Measurements from ENCODE around the gene RYR1. TPM values are rescaled to one million over a fixed set of nuclear protein-coding genes. Genes with fewer than 3 reads are reported as not detected.
"Not testable (repeated sequence)": the region's sequence is repeated elsewhere in the genome, so short reads cannot be mapped to it uniquely, and the experiment has no call there.

RYR1 gene
- total RNA-seq, 2 donors from 2014 or later = 1.3 to 5.6 TPM

DNA sequence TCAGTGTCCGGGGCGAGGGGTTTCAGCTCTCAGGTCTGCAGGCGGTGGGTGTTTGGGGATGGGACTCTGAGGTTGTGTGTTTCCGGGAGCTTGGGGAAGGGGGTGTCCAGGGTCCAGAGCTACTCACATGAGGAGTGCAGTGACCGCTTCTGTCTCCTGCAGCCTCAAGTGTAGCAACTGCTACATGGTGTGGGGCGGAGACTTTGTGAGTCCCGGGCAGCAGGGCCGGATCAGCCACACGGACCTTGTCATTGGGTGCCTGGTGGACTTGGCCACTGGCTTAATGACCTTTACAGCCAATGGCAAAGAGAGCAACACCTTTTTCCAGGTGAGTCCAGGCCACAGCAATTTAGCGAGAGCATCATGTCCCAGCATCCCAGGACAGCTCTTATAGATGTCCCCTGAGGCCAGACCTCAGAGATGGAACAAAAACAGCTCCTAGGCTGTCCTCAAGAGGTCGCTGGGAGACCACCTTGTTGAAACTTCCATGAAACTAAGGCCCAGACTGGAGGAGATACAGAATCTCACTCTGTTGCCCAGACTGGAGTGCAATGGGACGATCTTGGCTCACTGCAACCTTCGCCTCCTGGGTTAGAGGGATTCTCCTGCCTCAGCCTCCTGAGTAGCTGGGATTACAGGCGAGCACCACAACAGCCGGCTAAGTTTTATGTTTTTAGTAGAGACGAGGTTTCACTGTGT, 44.9 kb downstream of the RYR1 start:
- no peak for DNase-seq (ENCODE audit: low spot score)
- intact Hi-C loops (cut with DNase I) = no loop called here

DNA sequence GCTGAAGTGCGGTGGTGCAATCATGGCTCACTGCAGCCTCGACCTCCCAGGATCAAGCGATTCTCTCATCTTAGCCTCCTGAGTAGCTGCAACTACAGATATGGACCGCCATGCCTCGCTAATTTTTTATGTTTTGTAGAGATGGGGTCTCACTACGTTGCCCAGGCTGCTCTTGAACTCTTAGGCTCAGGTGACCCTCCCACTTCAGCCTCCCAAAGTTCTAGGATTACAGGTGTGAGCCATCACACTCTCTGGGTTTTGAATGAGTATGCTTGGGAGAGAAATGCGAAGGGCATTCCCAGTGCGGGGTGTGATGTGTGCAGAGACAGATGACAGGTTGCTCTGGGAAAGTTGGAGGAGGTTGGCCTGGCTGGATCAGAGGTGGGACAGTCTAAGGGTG, 49.0 kb downstream of the RYR1 start:
- no peak for DNase-seq (ENCODE audit: low spot score)
- intact Hi-C loops (cut with DNase I) = no loop called here

DNA sequence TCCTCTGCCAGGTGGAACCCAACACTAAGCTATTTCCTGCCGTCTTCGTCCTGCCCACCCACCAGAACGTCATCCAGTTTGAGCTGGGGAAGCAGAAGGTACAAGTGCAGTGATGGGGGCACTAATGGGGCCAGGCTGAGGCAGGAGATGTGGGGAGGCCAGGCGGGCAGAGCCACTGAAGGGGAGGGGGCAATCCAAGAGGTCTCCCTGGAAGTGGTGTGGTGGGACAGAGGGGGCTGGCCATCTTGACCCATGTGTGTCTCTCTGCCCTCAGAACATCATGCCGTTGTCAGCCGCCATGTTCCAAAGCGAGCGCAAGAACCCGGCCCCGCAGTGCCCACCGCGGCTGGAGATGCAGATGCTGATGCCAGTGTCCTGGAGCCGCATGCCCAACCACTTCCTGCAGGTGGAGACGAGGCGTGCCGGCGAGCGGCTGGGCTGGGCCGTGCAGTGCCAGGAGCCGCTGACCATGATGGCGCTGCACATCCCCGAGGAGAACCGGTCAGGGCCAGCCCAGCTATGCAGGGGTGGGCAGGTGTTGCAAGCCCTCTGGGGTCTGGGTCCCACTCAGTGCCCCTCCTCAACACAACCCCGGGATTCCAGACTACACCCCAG, 49.6 kb downstream of the RYR1 start:
- DNase-seq (ENCODE audit: low spot score) = no peak
- intact Hi-C loops (cut with DNase I) = no loop called here

DNA sequence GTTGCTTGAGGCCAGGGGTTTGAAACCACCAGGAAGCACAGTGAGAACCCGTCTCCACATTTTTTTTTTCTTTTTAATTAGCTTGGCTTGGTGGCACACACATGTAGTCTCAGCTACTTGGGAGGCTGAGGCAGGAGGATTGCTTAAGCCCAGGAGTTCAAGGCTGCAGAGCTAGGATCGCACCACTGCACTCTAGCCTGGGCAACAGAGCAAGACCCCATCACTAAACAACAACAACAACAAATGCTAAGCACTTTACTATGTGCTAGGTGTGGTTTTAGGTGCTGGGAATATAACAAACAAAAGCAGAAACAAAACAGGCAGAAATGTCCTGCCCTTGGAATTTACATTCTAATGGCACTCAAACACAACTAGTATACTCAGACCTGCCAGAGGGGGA, 51.3 kb downstream of the RYR1 start:
- no peak for DNase-seq (ENCODE audit: low spot score)
- intact Hi-C loops (cut with DNase I) = no loop called here

DNA sequence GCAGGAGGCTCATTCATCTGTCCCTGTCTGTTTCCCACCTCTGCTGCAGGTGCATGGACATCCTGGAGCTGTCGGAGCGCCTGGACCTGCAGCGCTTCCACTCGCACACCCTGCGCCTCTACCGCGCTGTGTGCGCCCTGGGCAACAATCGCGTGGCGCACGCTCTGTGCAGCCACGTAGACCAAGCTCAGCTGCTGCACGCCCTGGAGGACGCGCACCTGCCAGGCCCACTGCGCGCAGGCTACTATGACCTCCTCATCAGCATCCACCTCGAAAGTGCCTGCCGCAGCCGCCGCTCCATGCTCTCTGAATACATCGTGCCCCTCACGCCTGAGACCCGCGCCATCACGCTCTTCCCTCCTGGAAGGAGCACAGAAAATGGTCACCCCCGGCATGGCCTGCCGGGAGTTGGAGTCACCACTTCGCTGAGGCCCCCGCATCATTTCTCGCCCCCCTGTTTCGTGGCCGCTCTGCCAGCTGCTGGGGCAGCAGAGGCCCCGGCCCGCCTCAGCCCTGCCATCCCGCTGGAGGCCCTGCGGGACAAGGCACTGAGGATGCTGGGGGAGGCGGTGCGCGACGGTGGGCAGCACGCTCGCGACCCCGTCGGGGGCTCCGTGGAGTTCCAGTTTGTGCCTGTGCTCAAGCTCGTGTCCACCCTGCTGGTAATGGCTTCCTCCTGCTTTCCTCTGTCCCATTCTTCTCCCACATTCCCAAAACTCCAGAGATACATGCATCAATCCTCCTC, 52.2 kb downstream of the RYR1 start:
- intact Hi-C loops (cut with DNase I) = no loop called here
- no peak for DNase-seq (ENCODE audit: low spot score)

DNA sequence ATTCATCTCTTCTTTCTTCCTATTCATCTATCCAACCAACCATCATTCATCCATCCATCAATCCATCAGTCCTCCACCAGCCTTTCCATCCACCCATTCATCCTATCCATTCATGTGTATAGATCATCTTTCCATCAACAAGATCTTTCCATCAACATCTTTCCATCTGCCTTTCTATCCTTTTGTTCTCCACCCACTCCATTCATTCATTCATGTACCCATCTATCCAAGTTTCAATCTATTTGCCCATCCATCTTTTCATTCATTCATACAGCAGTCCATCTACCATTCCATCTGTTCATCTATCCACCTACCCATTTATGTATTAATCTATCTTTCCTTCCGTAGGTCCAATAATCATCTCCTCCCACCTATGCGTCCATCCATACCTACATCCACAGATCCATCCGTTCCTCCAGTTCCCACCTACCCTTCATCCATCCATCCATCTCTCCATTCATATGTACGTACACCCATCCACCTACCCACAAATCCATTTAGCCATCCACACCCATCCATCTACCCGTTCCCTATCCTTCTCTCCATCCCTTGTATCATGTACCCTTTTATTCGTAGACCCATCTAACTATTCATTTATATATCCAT, 53.3 kb downstream of the RYR1 start:
- no peak for DNase-seq (ENCODE audit: low spot score)
- intact Hi-C loops (cut with DNase I) = no loop called here

DNA sequence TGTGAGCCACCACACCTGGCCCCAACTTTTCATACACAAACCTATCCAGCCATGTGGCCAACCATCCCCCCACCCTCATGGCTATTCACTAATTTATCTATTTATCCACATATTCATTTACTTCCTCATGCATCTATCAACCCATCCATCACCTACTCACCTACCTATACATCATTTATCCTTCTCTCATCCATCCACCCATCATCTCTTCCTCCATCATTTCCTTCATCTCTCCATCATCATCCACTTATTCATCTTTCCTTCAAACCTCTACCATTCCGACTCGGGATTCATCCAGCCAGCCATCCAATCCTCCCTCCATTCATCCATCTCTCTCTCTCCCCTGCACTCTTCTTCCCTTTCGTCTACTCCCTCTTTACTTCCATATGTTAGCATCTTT, 54.6 kb downstream of the RYR1 start:
- intact Hi-C loops (cut with DNase I) = no loop called here

DNA sequence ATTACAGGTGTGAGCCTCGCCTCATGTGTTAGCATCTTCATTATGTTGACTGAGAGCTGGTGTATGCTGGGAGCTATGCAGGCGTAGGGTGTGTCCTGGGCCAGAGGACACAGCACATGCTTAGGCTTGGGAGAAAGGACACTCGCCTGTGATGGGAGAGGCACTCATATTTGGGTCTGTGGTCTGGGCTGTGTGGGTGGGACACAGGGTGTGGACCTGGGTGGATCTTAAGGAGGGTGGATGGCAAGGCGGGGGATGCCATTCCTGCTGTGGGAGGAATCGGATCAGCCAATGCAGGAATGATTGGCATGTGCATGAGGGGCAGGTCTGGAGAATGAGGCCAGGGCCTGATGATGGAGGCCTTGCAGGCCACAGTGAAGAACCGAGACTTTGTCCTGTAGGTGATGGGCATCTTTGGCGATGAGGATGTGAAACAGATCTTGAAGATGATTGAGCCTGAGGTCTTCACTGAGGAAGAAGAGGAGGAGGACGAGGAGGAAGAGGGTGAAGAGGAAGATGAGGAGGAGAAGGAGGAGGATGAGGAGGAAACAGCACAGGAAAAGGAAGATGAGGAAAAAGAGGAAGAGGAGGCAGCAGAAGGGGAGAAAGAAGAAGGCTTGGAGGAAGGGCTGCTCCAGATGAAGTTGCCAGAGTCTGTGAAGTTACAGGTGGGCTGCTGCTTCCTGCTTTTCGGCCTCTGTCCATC, 55.4 kb downstream of the RYR1 start:
- DNase-seq (ENCODE audit: low spot score) = no peak
- intact Hi-C loops (cut with DNase I) = no loop called here

More for the DNA sequence above, 54.6 kb downstream of the RYR1 start:
- no peak for DNase-seq (ENCODE audit: low spot score)

DNA sequence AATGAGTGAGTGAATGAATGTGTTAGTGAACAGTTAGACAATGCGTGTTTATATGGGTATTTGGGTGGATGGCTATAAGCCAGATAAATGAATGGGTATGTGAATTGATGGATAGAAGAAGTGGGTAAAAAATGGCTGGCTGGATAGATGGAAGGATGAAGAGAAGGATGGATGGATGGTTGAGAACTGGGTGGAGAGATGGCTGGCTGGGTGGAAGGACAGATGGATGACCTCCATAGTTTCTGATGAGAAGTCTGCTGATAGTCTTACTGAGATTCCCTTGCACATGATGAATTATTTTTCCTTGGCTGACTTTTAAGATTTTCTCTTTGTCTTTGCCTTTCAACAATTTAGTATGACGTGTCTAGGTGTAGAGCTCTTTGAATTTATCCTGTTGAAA, 57.4 kb downstream of the RYR1 start:
- no peak for DNase-seq (ENCODE audit: low spot score)
- intact Hi-C loops (cut with DNase I) = loop anchor here in 1 of 2 donors (5.0 kb wide), 1 partner anchor 1016 kb away; no protein-coding TSS in a partner anchor

DNA sequence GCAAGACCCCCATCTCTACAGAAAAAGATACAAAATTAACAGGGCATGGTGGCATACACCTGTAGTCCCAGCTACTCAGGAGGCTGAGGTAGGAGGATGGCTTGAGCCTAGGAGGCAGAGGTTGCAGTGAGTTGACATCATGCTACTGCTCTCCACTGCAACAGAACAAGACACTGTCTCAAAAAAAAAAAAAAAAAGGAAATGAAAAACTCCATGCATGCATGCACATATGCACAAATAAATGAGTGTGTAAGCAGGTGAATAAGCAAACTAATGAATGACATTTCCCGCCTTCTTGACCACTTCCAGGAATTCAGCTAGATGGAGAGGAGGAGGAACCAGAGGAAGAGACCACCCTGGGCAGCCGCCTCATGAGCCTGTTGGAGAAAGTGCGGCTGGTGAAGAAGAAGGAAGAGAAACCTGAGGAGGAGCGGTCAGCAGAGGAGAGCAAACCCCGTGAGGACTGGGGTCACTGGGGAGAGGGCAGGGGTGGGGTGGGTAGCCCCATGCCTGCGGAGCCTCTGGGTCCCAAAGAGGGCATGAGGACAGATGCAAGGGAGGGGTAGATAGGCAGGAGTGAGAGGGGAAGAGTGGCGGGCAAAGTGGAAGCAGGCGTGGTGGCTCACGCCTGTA, 58.8 kb downstream of the RYR1 start:
- intact Hi-C loops (cut with DNase I) = loop anchor here in 1 of 2 donors (1.0 to 5.0 kb wide), 2 partner anchors 123 to 1015 kb away; no protein-coding TSS in a partner anchor
- no peak for DNase-seq (ENCODE audit: low spot score)

DNA sequence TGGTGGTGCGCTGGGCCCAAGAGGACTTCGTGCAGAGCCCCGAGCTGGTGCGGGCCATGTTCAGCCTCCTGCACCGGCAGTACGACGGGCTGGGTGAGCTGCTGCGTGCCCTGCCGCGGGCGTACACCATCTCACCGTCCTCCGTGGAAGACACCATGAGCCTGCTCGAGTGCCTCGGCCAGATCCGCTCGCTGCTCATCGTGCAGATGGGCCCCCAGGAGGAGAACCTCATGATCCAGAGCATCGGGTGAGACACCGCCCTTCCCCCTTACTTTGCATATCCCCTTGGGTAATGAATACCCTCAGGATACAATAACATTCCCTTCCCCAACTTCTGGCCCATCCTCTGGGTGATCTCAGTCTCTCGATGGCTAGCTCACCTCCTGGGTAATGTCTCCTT, 60.9 kb downstream of the RYR1 start:
- intact Hi-C loops (cut with DNase I) = loop anchor here in 1 of 2 donors (5.0 kb wide), 1 partner anchor 1013 kb away; no protein-coding TSS in a partner anchor
- DNase-seq (ENCODE audit: low spot score) = no peak

DNA sequence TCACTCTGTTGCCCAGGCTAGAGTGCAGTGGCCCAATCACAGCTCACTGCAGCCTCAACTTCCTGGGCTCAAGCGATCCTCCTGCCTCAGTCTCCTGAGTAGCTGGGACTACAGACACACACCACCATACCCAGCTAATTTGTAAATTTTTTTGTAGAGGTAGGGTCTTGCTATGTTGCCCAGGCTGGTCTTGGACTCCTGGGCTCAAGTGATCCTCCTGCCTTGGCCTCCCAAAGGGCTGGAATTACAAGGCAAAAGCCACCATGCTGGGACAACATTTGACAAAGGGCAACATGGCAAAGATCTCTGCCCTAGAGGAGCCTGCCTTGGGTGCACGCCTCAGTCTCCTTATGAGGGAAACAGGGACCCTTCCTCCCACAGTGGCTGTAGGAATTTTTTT, 61.9 kb downstream of the RYR1 start:
- intact Hi-C loops (cut with DNase I); DNase-seq (ENCODE audit: low spot score): not testable (repeated sequence)

DNA sequence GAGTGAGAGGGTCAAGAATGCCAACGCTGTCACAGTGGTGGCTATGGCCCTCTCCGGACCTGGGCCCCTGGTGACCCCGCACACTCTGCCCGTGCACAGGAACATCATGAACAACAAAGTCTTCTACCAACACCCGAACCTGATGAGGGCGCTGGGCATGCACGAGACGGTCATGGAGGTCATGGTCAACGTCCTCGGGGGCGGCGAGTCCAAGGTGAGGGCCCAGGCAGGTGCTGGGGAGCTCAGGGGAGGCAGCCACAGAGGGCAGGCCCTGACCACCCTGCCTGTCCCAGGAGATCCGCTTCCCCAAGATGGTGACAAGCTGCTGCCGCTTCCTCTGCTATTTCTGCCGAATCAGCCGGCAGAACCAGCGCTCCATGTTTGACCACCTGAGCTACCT, 62.6 kb downstream of the RYR1 start:
- intact Hi-C loops (cut with DNase I) = no loop called here
- DNase-seq (ENCODE audit: low spot score) = no peak

DNA sequence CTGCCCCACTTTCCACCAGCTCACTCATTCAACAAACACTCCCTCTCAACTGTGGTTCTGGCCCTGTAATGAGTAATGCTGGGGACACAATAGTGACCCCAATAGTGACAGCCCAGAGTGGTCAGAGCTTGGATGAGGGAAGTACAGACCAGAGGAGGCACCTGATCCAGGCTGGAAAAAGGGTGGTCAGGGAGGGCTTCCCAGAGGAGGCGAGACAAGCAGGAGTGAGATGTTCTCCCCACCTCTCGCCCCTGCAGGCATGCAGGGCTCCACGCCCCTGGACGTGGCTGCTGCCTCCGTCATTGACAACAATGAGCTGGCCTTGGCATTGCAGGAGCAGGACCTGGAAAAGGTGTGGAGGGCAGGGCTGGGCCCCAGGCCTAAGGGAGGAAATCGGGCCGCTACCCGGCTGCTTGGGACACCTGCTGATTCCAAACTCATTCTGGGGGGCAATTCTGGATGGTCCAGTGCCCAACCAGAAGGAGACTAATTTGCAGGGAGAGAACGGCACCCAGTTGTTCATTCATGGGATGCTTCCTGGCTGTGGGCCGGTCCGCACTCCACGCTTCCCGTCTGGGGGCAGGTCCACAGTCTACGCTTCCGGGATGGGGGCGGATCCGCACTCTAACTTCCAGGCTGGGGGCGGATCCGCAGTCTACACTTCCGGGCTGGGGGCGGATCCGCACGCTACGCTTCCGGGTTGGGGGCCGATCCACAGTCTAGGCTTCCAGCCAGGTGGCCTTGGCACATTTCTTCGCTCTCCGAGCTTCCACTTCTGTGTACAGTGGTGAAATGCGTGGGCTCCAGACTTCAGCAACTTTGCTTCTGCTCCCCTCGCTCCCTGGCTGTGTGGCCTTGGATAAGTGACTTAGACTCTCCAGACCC, 63.4 kb downstream of the RYR1 start:
- intact Hi-C loops (cut with DNase I) = no loop called here
- no peak for DNase-seq (ENCODE audit: low spot score)

DNA sequence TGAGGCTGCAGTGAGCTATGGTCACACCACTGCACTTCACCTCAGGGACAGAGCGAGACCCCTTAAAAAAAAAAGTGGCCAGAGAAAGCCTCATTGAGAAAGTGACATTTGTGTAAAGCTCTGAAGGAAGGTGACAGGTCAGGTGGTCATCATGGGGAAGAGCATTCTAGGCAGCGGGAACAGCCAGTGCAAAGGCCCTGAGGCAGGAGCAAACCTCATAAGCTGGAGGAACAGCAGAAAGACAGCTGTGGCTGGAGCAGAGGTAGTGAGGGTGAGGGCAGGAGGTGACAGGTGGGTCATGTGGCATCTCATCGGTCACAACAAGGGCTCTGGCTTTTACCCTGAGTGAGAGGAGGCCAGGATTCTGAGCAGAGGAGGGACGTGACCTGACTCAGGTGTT, 64.4 kb downstream of the RYR1 start:
- intact Hi-C loops (cut with DNase I) = no loop called here
- DNase-seq (ENCODE audit: low spot score) = no peak

DNA sequence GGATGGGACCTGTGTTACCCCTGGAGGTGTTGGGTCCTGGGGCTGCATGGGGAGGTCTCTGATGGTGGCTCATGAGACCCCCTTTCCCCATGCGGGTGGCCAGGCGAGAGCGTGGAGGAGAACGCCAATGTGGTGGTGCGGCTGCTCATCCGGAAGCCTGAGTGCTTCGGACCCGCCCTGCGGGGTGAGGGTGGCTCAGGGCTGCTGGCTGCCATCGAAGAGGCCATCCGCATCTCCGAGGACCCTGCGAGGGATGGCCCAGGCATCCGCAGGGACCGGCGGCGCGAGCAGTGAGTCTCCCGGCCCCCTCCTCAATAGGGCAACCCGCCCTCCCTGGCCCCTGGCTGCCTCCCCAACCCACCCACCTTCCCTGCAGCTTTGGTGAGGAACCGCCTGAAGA, 66.0 kb downstream of the RYR1 start:
- DNase-seq (ENCODE audit: low spot score) = no peak

DNA sequence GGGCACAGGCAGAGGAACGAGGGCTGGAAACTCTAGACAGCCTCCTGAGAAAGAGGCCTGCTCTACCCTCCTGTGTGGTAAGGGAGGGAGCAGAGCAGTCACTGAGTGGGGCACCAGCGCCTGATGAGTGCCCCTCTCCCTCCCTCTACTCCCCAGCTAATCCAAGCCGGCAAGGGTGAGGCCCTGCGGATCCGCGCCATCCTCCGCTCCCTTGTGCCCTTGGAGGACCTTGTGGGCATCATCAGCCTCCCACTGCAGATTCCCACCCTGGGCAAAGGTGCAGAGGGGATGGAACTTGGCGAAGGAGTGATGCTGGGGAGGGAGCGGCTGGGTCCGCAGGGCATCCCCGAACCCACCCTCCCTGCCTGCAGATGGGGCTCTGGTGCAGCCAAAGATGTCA, 67.0 kb downstream of the RYR1 start:
- intact Hi-C loops (cut with DNase I) = no loop called here
- no peak for DNase-seq (ENCODE audit: low spot score)

More for the DNA sequence above, 66.0 kb downstream of the RYR1 start:
- intact Hi-C loops (cut with DNase I) = no loop called here
